GM18909 (cell line): Measurements from ENCODE around the gene UVSSA.
"Not testable (repeated sequence)": the region's sequence is repeated elsewhere in the genome, so short reads cannot be mapped to it uniquely, and the experiment has no call there.

Experiments
- ATAC-seq: cut with Tn5 transposase; IDR thresholded peaks from one replicate; pipeline ENCODE4 v1.9.1; 2021; ENCODE audit warnings: mild to moderate bottlenecking; ENCODE audit not compliant: unreplicated experiment, poor library complexity

Gene UVSSA

DNA sequence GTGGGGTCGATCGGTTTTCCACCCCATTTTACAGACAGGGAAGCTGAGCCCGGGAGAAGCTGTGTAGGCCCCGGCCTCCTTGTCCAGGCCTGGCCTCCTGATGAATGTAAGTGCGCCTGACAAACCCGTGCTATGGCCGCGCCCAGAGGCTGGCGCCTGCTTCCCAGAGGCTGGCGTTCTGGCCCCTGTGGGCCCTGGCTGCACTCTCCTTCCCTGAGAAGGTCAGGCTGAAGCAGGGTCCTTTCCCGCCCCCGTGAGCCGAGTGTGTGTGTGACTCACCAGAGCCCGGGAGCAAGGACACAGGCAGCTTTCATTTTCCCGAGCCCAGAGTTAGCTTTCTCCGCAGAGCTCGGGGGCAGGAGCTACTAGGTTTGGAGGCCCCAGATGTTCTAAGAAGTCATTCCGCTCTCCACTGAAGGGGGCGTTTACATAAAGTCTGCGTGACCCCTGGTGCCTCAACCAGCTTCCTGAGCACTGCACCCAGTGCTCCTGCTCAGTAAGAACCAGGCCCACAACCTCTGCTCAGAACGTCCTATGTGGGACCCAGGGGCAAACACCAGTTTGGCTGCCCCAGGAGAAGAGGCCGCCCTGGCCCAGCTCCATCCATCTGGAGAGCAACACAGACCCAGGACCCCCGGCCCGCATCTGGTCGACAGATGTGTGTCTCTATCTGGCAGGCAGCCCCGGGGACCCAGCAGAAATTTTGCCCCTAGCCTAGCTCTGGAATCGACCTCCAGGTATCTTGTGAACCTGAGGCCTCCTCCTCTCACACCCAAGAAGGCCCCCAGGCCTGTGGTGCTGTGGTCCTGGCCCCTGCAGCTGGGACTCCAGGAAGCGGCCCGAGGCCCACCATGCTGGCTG is 13.6 kb downstream of the UVSSA start:
- no peak for ATAC-seq

DNA sequence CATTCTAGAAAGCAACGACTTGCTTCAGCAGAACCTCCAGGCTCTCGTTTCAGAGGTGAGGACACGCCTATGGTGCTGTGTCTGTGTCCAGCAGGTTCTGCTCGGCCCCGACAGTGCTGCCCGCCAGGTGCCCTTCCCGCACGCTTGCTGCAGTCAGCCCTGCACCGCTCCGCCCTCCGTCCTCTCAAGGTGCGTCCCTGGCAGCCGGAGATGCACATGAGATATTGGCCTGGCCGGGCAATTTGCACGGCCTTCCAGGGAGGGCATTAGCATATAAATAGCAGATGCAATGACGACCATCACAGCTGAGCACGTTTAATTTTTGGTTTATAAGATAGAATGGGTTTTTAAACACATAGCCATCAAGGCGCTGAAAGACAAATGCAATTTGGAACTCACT is 14.4 kb downstream of the UVSSA start:
- ATAC-seq = no peak

GRCh38 chr4:1362046-1362445 is 15.0 kb downstream of the UVSSA start:
- no peak for ATAC-seq

DNA sequence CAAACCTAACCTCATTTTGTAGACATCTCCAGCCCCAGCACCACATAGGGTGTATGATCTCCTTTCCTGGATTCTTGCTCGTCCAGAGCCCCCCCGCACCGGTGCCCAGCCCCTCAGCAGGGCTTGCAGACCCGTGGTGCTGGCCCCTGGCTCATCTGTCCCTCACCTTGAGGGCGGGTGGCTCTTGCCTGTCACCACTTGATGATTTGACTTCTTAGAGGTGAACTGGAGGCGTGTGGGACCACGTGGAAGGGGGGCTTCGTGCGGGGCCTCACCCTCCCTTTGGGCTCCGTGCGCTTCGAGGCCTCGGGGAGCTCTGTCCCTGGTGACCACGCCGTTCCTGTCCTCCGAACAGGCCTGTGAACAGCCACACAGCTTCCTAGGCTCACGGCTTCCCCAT is 15.5 kb downstream of the UVSSA start:
- ATAC-seq = no peak

DNA sequence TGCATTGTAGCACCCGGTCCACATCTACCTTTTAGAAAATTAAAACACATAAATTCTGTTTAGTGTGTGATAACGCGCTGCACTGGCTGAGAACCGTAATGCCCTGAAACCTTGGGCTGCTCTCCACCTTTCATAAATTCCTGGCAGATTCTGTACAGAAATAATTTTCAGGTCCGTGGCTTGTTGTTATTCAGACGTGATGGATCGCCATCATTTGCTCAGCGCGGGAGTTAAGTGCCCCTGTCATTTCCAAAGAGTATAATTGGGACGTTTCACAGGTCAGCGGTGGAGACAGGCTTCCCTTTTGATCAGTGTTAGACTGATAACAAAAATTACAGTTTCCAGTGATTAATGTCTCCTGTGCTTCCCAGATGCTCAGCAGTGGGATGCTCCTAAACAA is 16.5 kb downstream of the UVSSA start:
- ATAC-seq = no peak

DNA sequence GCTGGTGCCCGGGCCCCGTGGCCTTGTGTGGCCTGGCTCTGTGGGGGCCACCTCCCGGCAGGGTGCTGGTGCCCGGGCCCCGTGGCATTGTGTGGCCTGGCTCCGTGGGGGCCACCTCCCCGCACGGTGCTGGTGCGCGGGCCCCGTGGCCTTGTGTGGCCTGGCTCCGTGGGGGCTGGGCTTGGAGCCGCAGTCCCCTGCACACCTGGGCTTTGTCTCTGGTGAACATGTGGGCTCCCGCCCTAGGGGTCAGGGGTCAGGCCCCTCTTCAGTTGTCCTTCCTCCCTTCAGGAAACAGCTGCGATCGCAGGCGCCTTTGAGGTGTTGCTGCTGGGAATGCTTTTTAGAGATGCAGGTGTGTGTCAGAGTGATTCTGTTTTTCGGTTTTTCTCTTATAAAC is 17.2 kb downstream of the UVSSA start:
- no peak for ATAC-seq

DNA sequence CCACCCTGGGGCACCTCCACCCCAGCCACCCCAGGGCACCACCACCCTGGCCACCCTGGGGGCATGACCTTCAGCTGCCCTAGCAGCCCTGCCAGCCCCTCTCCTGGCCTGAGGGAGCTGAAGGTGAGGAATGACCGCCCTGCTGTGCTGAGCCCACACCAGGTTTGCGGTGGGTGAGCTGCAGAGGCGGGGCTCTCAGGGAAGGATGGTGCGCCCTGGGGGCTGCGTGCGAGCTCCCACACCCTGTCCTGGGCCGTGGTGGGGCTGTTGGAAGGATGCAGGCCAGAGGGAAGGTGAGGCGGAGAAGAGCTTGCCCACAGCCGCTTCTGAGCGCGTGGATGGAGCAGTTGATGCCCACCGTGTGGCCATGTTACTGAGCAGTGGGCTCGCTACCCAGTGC is 17.7 kb downstream of the UVSSA start:
- no peak for ATAC-seq

DNA sequence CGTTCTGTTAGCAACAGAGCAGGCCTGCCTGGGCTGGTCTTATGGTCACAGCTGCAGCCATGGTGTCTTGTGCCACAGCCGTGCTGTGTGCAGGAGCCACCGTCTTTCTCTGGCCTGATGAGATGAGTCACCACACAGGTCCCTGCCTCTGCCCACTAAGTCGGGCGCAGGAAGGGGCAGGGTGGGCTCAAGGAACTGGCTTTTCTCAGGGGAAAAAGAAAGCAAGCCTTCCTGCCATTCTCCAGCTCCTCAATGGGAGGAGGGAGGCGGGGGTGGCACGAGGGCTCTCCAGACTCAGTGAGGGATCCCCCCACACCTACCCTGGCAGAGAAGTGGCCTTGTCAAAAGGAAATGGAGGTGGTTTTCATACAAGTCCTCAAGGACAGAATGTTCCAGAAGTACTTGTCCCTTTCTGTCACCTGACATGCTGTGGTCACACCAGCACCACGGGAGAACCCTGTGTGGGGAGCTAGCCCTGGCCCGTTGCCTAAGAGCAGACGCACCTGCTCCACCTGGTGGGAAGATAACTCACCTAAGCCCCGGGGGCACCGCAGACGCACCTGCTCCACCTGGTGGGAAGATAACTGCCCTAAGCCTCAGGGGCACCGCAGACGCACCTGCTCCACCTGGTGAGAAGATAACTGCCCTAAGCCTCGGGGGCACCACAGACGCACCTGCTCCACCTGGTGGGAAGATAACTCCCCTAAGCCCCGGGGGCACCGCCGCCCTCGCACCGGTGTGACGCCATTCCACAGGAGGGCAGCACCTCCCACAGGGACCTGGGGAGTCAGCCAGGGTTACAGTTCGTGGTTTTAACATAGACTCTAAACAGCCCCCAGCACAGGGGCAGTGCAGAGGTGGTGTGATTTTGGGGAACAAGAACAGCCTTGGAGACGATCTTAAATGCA is 18.5 kb downstream of the UVSSA start:
- ATAC-seq = no peak

GRCh38 chr4:1366371-1367229 is 19.6 kb downstream of the UVSSA start:
- no peak for ATAC-seq

DNA sequence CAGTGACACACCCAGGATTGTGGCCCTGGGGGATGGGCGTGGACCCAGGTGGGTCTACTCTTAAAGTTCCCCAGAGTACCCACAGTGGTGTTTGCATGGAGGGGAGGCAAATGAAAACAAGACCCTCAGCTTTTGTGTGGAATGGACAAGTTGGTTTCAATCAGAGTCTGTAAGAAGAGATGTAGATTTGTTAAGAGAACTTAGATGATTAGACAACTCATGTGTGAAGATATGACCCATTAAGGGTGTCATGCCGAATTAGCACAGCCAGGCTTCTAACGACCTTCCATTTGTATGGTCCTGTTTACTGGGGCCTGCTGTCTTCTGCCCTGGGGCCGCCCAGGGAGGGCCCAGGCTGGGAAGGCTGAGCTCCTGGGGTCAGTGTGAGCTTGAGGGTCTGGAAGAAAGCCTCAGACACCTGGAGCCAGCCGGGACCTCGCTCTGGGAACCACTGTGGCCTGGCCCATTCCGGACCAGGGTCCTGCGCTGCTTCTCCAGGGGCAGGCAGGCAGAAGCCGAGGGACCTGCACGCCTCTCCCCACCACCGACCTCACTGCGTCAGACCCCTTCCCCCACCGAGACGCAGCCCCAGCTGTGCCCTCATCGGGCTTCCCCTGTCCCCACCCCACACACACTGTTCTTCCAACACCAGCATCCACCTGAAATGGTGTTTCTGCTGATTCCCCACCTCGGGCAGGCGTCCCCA is 20.4 kb downstream of the UVSSA start:
- no peak for ATAC-seq

- ATAC-seq = no peak
Measured at GRCh38 chr4:1367936-1368289, 20.9 kb downstream of the UVSSA start.

DNA sequence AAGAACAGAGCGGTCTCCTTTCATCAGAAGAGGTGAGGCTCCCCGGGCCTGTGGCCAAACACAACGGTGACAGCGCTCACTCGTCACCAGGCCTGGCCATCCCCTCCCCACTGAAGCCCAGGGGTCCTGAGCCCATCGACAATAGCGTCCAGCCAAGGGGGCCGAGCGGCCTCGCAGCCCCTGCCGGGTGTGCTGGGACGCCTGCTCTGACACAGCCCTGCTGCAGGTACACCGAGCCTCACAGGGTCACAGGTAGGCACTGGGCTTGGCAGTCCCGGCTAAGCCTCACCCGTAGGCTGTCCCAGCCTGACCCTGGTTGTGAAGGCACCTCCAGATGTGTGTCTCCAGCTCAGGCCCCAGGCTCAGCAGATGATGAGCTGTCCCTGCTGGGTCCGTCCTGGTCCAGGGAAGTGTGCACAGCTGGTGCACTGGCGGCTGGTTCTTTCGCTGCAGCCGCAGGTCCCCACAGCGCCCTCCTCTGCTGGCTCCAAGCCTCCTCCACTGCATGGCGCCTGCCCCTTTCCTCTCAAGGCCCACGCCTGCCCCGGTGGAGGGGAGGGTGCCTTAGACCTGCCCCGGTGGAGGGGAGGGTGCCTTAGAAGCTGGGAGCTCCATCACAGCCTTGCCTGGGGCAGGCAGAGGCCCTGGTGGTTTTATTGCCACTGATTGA is 21.5 kb downstream of the UVSSA start:
- no peak for ATAC-seq

DNA sequence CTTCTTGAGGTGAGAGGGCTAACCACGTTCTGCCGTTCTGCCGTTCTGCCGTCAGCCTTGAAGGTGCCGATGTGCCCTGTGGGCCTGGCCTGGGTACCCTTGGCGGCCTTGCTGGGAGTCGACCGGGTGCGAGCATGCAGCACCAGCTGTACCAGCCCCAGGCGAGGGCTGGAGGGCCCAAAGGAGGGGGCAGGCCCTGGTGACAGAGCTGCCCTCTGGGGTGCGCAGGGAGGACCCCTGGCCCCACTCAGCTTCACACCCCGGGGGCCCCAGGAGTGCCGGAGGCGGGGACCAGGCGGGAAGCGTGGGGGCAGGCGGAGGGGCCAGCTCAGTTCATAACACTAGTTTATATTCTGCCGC is 22.1 kb downstream of the UVSSA start:
- no peak for ATAC-seq

GRCh38 chr4:1369479-1370079 is 22.6 kb downstream of the UVSSA start:
- ATAC-seq = no peak

GRCh38 chr4:1370321-1371124 is 23.5 kb downstream of the UVSSA start:
- no peak for ATAC-seq

- ATAC-seq = no peak
Measured at GRCh38 chr4:1371176-1372165, 24.5 kb downstream of the UVSSA start.

GRCh38 chr4:1372576-1372975 is 25.6 kb downstream of the UVSSA start:
- ATAC-seq = not testable (repeated sequence)
